K562 (cell line): ENCODE measurements around the gene JADE2. TPM values are rescaled to one million over a fixed set of nuclear protein-coding genes. Genes with fewer than 3 reads are reported as not detected.

Experiments
- HNRNPH1 ChIP-seq: fragments of 200-400 bp; formaldehyde crosslinking; optimal IDR thresholded peaks from 2 replicates; pipeline ENCODE3; 2017; ENCODE audit warnings: low read depth, mild to moderate bottlenecking, low read length, moderate library complexity
- XRCC4 ChIP-seq: IDR thresholded peaks from one replicate; pipeline ENCODE4 v1.6.1; 2011; ENCODE audit not compliant: insufficient read depth, insufficient read length; ENCODE audit errors: extremely low read depth
- ZNF146 ChIP-seq: IDR thresholded peaks from one replicate; pipeline ENCODE4 v1.6.1; 2018; ENCODE audit warnings: missing compliant biosample characterization; ENCODE audit not compliant: unreplicated experiment
- ZNF584 ChIP-seq: fragments of 200-800 bp; sonication (Bioruptor generic); IDR thresholded peaks from 2 replicates; pipeline ENCODE4 v1.6.1; 2016; ENCODE audit warnings: low read depth, mild to moderate bottlenecking, missing genetic modification characterization, missing compliant biosample characterization
- polyA plus RNA-seq, 8 experiments: library from polyadenylated mRNA; depleted of rRNA in 4 of 8; stranded (reverse) in 5 of 8; unstranded in 3 of 8; fragments of >200 nt; fragmentation: Nextera tagmentation in 2 of 8; fragmentation: Illumina TruSeq in 1 of 8; extraction: Ambion mirVana in 2 of 8; extraction: Trizol in 1 of 8; gene quantifications; 2 replicates each; pipeline versions ENCODE4 v1.2.1 to v1.2.3, GENCODE V29; 2011 to 2014; ENCODE audit warnings: inconsistent platforms in 1 of 8, missing spikeins in 1 of 8
- total RNA-seq, 7 experiments: library from RNA; depleted of rRNA in 6 of 7; stranded (reverse); fragments of >200 nt in 6 of 7; fragmentation: Illumina TruSeq in 2 of 7; extraction: Trizol in 2 of 7; gene quantifications; 2 replicates each; pipeline versions ENCODE4 v1.2.1 to v1.2.3, GENCODE V29; 2011 to 2021; ENCODE audit warnings: low replicate concordance in 1 of 7
- TF ChIP-seq, protein P1 (sequence below), 2 experiments: fragments of 450-650 bp; IDR thresholded peaks; 2 replicates each; pipeline ENCODE4 v1.6.1; 2016; ENCODE audit warnings: mild to moderate bottlenecking in 2 of 2, borderline replicate concordance in 1 of 2, low read depth in 1 of 2, moderate library complexity in 1 of 2
- TF ChIP-seq, protein P2 (sequence below): fragments of 200-600 bp; sonication (generic); IDR thresholded peaks from one replicate; pipeline ENCODE4 v1.6.1; 2012; ENCODE audit warnings: mild to moderate bottlenecking, low read depth, low read length, inconsistent platforms

The JADE2 gene
- total and polyA plus RNA-seq, 9 of the 15 experiments (the other 6 are each of a cell fraction or from before 2014, with no cell fraction given) = 0.50 to 23.3 (median 9.1) TPM

DNA sequence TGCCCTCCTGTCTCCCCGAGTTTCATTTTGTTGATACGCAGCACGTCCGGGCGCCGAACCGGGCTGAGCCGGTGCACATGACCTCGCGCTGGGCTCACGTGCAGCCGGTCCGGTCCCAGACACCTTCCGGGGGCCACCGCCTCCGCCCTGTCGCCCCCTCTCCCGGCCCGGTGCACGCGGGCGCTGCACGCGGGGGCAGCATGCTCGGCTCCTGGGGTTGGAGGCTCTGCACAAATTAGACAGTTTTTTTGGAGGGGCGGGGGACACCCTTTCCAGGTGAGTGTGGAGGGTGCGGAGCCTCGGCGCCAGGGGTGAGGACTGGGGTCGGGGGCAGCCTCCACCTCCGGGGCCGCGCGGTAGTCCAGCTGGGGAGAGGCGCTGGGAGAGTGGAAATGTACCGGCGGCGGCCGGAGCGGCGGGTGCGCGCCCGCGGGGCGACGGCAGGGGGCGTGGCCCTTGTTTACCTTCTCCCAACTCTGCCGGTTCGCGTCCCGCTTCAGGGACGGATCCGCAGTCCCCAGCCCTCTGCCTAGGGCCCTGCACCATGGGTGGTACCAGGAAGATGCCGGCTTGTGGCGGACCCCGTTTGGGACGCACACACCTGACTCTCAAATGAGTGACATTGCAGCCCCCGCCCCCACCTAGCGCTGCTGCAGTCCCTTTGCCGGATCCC is 1.1 kb downstream of the JADE2 start (continued):
- TF ChIP-seq, protein P1, sequence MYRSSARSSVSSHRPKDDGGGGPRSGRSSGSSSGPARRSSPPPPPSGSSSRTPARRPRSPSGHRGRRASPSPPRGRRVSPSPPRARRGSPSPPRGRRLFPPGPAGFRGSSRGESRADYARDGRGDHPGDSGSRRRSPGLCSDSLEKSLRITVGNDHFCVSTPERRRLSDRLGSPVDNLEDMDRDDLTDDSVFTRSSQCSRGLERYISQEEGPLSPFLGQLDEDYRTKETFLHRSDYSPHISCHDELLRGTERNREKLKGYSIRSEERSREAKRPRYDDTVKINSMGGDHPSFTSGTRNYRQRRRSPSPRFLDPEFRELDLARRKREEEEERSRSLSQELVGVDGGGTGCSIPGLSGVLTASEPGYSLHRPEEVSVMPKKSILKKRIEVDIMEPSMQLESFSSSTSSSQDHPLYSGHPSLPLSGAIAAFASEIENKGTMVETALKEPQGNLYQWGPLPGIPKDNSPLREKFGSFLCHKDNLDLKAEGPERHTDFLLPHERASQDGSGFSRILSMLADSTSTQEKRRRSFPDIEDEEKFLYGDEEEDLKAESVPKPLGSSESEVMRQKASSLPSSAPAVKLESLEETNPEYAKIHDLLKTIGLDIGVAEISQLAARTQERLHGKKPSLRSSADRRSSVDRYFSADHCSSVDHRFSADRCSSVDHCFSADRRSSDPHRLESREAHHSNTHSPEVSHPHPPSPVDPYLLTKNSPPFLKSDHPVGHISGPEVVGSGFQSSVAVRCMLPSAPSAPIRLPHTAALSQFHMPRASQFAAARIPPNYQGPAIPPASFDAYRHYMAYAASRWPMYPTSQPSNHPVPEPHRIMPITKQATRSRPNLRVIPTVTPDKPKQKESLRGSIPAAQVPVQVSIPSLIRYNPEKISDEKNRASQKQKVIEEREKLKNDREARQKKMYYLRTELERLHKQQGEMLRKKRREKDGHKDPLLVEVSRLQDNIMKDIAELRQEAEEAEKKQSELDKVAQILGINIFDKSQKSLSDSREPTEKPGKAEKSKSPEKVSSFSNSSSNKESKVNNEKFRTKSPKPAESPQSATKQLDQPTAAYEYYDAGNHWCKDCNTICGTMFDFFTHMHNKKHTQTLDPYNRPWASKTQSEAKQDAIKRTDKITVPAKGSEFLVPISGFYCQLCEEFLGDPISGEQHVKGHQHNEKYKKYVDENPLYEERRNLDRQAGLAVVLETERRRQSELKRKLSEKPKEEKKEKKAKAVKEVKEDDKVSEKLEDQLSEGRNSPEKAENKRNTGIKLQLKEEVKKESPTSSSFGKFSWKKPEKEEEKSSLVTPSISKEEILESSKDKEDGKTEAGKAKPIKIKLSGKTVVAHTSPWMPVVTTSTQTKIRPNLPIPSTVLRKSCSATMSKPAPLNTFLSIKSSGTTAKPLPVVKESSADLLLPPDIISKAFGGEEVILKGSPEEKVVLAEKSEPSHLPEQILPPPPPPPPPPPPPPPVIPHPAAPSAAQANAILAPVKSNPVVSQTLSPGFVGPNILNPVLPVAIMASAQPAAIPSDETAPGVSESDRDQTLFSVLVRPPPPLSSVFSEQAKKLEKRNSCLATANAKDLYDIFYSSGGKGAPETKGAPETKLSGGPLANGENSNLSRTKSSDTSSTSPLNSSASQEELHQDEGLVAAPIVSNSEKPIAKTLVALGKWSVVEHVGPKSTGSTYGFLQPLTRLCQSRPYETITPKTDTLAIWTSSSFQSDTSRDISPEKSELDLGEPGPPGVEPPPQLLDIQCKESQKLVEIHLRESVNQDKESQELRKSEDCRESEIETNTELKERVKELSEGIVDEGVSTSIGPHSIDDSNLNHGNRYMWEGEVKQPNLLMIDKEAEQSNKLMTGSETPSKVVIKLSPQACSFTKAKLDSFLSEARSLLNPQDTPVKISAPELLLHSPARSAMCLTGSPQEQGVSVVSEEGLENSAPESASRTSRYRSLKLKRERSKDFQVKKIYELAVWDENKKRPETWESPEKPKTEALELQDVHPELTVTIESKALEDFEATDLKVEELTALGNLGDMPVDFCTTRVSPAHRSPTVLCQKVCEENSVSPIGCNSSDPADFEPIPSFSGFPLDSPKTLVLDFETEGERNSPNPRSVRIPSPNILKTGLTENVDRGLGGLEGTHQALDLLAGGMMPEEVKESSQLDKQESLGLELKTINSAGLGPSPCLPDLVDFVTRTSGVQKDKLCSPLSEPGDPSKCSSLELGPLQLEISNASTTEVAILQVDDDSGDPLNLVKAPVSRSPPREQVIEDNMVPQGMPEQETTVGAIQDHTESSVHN (IDR thresholded peaks at IDR 0.05; ENCODE audit: borderline replicate concordance in 1 of 2, low read depth in 1 of 2) = no peak
- TF ChIP-seq HNRNPH1 (no peak), XRCC4 (no peak), ZNF146 (CRISPR knock-in tag) (no peak), ZNF584 (no peak)
- TF ChIP-seq, protein P2, sequence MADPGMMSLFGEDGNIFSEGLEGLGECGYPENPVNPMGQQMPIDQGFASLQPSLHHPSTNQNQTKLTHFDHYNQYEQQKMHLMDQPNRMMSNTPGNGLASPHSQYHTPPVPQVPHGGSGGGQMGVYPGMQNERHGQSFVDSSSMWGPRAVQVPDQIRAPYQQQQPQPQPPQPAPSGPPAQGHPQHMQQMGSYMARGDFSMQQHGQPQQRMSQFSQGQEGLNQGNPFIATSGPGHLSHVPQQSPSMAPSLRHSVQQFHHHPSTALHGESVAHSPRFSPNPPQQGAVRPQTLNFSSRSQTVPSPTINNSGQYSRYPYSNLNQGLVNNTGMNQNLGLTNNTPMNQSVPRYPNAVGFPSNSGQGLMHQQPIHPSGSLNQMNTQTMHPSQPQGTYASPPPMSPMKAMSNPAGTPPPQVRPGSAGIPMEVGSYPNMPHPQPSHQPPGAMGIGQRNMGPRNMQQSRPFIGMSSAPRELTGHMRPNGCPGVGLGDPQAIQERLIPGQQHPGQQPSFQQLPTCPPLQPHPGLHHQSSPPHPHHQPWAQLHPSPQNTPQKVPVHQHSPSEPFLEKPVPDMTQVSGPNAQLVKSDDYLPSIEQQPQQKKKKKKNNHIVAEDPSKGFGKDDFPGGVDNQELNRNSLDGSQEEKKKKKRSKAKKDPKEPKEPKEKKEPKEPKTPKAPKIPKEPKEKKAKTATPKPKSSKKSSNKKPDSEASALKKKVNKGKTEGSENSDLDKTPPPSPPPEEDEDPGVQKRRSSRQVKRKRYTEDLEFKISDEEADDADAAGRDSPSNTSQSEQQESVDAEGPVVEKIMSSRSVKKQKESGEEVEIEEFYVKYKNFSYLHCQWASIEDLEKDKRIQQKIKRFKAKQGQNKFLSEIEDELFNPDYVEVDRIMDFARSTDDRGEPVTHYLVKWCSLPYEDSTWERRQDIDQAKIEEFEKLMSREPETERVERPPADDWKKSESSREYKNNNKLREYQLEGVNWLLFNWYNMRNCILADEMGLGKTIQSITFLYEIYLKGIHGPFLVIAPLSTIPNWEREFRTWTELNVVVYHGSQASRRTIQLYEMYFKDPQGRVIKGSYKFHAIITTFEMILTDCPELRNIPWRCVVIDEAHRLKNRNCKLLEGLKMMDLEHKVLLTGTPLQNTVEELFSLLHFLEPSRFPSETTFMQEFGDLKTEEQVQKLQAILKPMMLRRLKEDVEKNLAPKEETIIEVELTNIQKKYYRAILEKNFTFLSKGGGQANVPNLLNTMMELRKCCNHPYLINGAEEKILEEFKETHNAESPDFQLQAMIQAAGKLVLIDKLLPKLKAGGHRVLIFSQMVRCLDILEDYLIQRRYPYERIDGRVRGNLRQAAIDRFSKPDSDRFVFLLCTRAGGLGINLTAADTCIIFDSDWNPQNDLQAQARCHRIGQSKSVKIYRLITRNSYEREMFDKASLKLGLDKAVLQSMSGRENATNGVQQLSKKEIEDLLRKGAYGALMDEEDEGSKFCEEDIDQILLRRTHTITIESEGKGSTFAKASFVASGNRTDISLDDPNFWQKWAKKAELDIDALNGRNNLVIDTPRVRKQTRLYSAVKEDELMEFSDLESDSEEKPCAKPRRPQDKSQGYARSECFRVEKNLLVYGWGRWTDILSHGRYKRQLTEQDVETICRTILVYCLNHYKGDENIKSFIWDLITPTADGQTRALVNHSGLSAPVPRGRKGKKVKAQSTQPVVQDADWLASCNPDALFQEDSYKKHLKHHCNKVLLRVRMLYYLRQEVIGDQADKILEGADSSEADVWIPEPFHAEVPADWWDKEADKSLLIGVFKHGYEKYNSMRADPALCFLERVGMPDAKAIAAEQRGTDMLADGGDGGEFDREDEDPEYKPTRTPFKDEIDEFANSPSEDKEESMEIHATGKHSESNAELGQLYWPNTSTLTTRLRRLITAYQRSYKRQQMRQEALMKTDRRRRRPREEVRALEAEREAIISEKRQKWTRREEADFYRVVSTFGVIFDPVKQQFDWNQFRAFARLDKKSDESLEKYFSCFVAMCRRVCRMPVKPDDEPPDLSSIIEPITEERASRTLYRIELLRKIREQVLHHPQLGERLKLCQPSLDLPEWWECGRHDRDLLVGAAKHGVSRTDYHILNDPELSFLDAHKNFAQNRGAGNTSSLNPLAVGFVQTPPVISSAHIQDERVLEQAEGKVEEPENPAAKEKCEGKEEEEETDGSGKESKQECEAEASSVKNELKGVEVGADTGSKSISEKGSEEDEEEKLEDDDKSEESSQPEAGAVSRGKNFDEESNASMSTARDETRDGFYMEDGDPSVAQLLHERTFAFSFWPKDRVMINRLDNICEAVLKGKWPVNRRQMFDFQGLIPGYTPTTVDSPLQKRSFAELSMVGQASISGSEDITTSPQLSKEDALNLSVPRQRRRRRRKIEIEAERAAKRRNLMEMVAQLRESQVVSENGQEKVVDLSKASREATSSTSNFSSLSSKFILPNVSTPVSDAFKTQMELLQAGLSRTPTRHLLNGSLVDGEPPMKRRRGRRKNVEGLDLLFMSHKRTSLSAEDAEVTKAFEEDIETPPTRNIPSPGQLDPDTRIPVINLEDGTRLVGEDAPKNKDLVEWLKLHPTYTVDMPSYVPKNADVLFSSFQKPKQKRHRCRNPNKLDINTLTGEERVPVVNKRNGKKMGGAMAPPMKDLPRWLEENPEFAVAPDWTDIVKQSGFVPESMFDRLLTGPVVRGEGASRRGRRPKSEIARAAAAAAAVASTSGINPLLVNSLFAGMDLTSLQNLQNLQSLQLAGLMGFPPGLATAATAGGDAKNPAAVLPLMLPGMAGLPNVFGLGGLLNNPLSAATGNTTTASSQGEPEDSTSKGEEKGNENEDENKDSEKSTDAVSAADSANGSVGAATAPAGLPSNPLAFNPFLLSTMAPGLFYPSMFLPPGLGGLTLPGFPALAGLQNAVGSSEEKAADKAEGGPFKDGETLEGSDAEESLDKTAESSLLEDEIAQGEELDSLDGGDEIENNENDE = no peak
